PFSK-1 (cell line): ENCODE measurements around the gene ERN2.

ENCODE experiments used
- FOXP2 ChIP-seq: optimal IDR thresholded peaks from 2 replicates; pipeline ENCODE3; 2011; ENCODE audit warnings: borderline replicate concordance, control low read depth, inconsistent platforms; ENCODE audit not compliant: insufficient read depth; ENCODE audit errors: extremely low read length, extremely low read depth
- POLR2AphosphoS5 ChIP-seq: IDR thresholded peaks from 2 replicates; pipeline ENCODE4 v1.6.1; 2012; ENCODE audit warnings: low read depth, mild to moderate bottlenecking, control low read depth, low read length, moderate library complexity
- SIN3A ChIP-seq: IDR thresholded peaks from 2 replicates; pipeline ENCODE4 v1.6.1; 2012; ENCODE audit warnings: mild to moderate bottlenecking, low read length, moderate library complexity, borderline replicate concordance; ENCODE audit not compliant: insufficient read depth
- TAF1 ChIP-seq: IDR thresholded peaks from 2 replicates; pipeline ENCODE4 v1.6.1; 2012; ENCODE audit warnings: low read length, control low read depth, borderline replicate concordance; ENCODE audit not compliant: insufficient read depth
- TF ChIP-seq, protein P1 (sequence below), 2 experiments: IDR thresholded peaks; 2 replicates each; pipeline versions ENCODE4 v1.6.1 to v1.8.0; 2011 to 2012; ENCODE audit warnings: low read depth in 2 of 2, low read length in 2 of 2, control low read depth in 1 of 2, inconsistent platforms in 1 of 2, mild to moderate bottlenecking in 1 of 2, moderate library complexity in 1 of 2; ENCODE audit not compliant: insufficient read depth in 1 of 2

Gene ERN2

GRCh38 chr16:23668225-23668624 lies 44.8 kb downstream of the ERN2 start:
- TF ChIP-seq POLR2AphosphoS5 (no peak), SIN3A (no peak), FOXP2 (no peak), TAF1 (no peak)
- TF ChIP-seq, protein P1, sequence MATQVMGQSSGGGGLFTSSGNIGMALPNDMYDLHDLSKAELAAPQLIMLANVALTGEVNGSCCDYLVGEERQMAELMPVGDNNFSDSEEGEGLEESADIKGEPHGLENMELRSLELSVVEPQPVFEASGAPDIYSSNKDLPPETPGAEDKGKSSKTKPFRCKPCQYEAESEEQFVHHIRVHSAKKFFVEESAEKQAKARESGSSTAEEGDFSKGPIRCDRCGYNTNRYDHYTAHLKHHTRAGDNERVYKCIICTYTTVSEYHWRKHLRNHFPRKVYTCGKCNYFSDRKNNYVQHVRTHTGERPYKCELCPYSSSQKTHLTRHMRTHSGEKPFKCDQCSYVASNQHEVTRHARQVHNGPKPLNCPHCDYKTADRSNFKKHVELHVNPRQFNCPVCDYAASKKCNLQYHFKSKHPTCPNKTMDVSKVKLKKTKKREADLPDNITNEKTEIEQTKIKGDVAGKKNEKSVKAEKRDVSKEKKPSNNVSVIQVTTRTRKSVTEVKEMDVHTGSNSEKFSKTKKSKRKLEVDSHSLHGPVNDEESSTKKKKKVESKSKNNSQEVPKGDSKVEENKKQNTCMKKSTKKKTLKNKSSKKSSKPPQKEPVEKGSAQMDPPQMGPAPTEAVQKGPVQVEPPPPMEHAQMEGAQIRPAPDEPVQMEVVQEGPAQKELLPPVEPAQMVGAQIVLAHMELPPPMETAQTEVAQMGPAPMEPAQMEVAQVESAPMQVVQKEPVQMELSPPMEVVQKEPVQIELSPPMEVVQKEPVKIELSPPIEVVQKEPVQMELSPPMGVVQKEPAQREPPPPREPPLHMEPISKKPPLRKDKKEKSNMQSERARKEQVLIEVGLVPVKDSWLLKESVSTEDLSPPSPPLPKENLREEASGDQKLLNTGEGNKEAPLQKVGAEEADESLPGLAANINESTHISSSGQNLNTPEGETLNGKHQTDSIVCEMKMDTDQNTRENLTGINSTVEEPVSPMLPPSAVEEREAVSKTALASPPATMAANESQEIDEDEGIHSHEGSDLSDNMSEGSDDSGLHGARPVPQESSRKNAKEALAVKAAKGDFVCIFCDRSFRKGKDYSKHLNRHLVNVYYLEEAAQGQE (IDR thresholded peaks at IDR 0.05; ENCODE audit: insufficient read depth in 1 of 2, low read depth in 2 of 2, low read length in 2 of 2), result no peak

- TF ChIP-seq SIN3A (no peak), FOXP2 (no peak), TAF1 (no peak), POLR2AphosphoS5 (no peak)
- TF ChIP-seq, protein P1 (IDR thresholded peaks at IDR 0.05; ENCODE audit: insufficient read depth in 1 of 2, low read depth in 2 of 2, low read length in 2 of 2), result no peak
Observed at GRCh38 chr16:23667355-23667659, 45.7 kb downstream of the ERN2 start.

GRCh38 chr16:23666571-23667354 lies 46.3 kb downstream of the ERN2 start:
- TF ChIP-seq, protein P1 (IDR thresholded peaks at IDR 0.05; ENCODE audit: insufficient read depth in 1 of 2, low read depth in 2 of 2, low read length in 2 of 2), result no peak
- TF ChIP-seq TAF1 (no peak), POLR2AphosphoS5 (no peak), SIN3A (no peak), FOXP2 (no peak)

- TF ChIP-seq POLR2AphosphoS5 (no peak), FOXP2 (no peak), SIN3A (no peak), TAF1 (no peak)
- TF ChIP-seq, protein P1 (IDR thresholded peaks at IDR 0.05; ENCODE audit: insufficient read depth in 1 of 2, low read depth in 2 of 2, low read length in 2 of 2), result no peak
Observed at GRCh38 chr16:23663918-23664317, 49.1 kb downstream of the ERN2 start.

GRCh38 chr16:23651943-23652468 lies 61.0 kb downstream of the ERN2 start:
- TF ChIP-seq, protein P1 (IDR thresholded peaks at IDR 0.05; ENCODE audit: insufficient read depth in 1 of 2, low read depth in 2 of 2, low read length in 2 of 2), result no peak
- TF ChIP-seq POLR2AphosphoS5 (no peak), TAF1 (no peak), FOXP2 (no peak), SIN3A (no peak)
